ENCODE measurements around the gene PUSL1. TPM values are rescaled to one million over a fixed set of nuclear protein-coding genes. Genes with fewer than 3 reads are reported as not detected.

Gene PUSL1
- total and polyA plus RNA-seq, 2 donors from 2014 or later, result 12.6 to 13.9 TPM

- H3K27ac ChIP-seq (ENCODE audit: low read depth in 2 of 2, low read length in 2 of 2), result no peak overlapping the region
- H3K4me3 ChIP-seq (ENCODE audit: low read length in 3 of 3), result no peak overlapping the region
- TF ChIP-seq, protein P1, sequence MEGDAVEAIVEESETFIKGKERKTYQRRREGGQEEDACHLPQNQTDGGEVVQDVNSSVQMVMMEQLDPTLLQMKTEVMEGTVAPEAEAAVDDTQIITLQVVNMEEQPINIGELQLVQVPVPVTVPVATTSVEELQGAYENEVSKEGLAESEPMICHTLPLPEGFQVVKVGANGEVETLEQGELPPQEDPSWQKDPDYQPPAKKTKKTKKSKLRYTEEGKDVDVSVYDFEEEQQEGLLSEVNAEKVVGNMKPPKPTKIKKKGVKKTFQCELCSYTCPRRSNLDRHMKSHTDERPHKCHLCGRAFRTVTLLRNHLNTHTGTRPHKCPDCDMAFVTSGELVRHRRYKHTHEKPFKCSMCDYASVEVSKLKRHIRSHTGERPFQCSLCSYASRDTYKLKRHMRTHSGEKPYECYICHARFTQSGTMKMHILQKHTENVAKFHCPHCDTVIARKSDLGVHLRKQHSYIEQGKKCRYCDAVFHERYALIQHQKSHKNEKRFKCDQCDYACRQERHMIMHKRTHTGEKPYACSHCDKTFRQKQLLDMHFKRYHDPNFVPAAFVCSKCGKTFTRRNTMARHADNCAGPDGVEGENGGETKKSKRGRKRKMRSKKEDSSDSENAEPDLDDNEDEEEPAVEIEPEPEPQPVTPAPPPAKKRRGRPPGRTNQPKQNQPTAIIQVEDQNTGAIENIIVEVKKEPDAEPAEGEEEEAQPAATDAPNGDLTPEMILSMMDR (IDR thresholded peaks at IDR 0.05; ENCODE audit: borderline replicate concordance, extremely low read depth, insufficient read depth), result no peak
- H3K4me1 ChIP-seq (ENCODE audit: control insufficient read depth in 2 of 3, insufficient read depth in 2 of 3, low read depth in 1 of 3, low read length in 3 of 3), result peaks cover 0 to 12% (median 6%) of the 10 kb centered on the region in 3 donors
- no peak overlapping the region for H3K9ac ChIP-seq (ENCODE audit: low read length in 3 of 3)
- intact Hi-C loops (cut with DNase I), result no loop called here
- FAIRE-seq (no peak), DNase-seq (peak in 2 of 5 donors; percentile 53 to 81)
- H3K36me3 ChIP-seq (ENCODE audit: control insufficient read depth in 2 of 3, insufficient read depth in 3 of 3, low read length in 3 of 3), result no peaks in the 10 kb centered on the region
- no peaks in the 10 kb centered on the region for H3K9me3 ChIP-seq (ENCODE audit: control insufficient read depth in 2 of 3, insufficient read depth in 1 of 3, low read length in 3 of 3)
- H3K27me3 ChIP-seq (ENCODE audit: control insufficient read depth, insufficient read depth, low read length), result no peaks in the 10 kb centered on the region
Measured at GRCh38 chr1:1286313-1287261, 21.8 kb upstream of the PUSL1 start.

DNA sequence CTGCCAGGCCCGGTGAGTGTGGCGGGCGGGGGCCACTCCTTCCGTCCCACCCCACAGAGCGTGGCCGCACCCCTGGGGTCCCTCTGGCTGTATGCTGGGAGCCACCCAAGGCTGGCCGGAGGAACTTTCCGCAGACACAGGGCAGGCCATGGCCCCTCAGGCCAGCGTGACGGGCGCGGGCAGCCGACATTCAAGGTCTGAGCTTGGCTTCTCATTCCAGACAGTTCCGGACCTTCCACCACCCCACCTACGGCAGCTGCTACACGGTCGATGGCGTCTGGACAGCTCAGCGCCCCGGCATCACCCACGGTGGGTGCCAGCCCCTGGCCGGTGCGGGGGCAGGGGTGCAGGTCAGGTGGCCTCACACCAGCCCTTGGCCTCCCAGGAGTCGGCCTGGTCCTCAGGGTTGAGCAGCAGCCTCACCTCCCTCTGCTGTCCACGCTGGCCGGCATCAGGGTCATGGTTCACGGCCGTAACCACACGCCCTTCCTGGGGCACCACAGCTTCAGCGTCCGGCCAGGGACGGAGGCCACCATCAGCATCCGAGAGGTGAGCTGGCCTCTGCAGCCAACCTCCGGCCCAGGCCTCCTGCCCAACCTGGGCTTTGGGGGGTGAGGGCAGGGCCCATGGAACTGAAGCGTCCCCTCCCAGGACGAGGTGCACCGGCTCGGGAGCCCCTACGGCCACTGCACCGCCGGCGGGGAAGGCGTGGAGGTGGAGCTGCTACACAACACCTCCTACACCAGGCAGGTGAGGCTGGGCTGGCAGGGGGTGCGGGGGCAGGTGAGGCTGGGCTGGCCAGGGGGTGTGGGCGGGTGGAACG, 20.9 kb upstream of the PUSL1 start:
- H3K9ac ChIP-seq (ENCODE audit: low read length in 3 of 3), result no peak overlapping the region
- TF ChIP-seq, protein P1 (IDR thresholded peaks at IDR 0.05; ENCODE audit: borderline replicate concordance, extremely low read depth, insufficient read depth), result no peak
- FAIRE-seq (no peak), DNase-seq (peak in 2 of 5 donors; percentile 54 to 77)
- H3K4me1 ChIP-seq (ENCODE audit: control insufficient read depth in 2 of 3, insufficient read depth in 2 of 3, low read depth in 1 of 3, low read length in 3 of 3), result peaks cover 0 to 5% (median 0%) of the 10 kb centered on the region in 3 donors
- no peaks in the 10 kb centered on the region for H3K27me3 ChIP-seq (ENCODE audit: control insufficient read depth, insufficient read depth, low read length)
- no peak overlapping the region for H3K27ac ChIP-seq (ENCODE audit: low read depth in 2 of 2, low read length in 2 of 2)
- no peaks in the 10 kb centered on the region for H3K36me3 ChIP-seq (ENCODE audit: control insufficient read depth in 2 of 3, insufficient read depth in 3 of 3, low read length in 3 of 3)
- no peaks in the 10 kb centered on the region for H3K9me3 ChIP-seq (ENCODE audit: control insufficient read depth in 2 of 3, insufficient read depth in 1 of 3, low read length in 3 of 3)
- H3K4me3 ChIP-seq (ENCODE audit: low read length in 3 of 3), result no peak overlapping the region
- intact Hi-C loops (cut with DNase I), result no loop called here

- Histone ChIP-seq H3K4me1 (ENCODE audit: control insufficient read depth in 2 of 3, insufficient read depth in 2 of 3, low read depth in 1 of 3, low read length in 3 of 3) (peaks cover 0 to 5% (median 0%) of the 10 kb centered on the region in 3 donors), H3K36me3 (ENCODE audit: control insufficient read depth in 2 of 3, insufficient read depth in 3 of 3, low read length in 3 of 3) (no peaks in the 10 kb centered on the region), H3K9ac (ENCODE audit: low read length in 3 of 3) (no peak overlapping the region), H3K27me3 (ENCODE audit: control insufficient read depth, insufficient read depth, low read length) (no peaks in the 10 kb centered on the region), H3K27ac (ENCODE audit: low read depth in 2 of 2, low read length in 2 of 2) (no peak overlapping the region), H3K4me3 (ENCODE audit: low read length in 3 of 3) (no peak overlapping the region), H3K9me3 (ENCODE audit: control insufficient read depth in 2 of 3, insufficient read depth in 1 of 3, low read length in 3 of 3) (no peaks in the 10 kb centered on the region)
- intact Hi-C loops (cut with DNase I), result loop anchor here (10.0 kb wide), 1 partner anchor 165 kb away; no protein-coding TSS in a partner anchor
- TF ChIP-seq, protein P1 (IDR thresholded peaks at IDR 0.05; ENCODE audit: borderline replicate concordance, extremely low read depth, insufficient read depth), result peak; percentile 67
- no peak for FAIRE-seq
- no peak for DNase-seq
Measured at GRCh38 chr1:1290238-1290731, 18.1 kb upstream of the PUSL1 start.

Data from kidney (tissue), 14 donors.